Fibroblast of pulmonary artery (primary cell): ENCODE data around the gene PIK3R3.

Experiments used
- DNase-seq: peaks from one replicate; pipeline ENCODE4 v3.0.0-alpha.2; 2010; ENCODE audit warnings: low read depth
- H3K4me3 ChIP-seq: replicated peaks from 2 replicates; pipeline ENCODE4 v1.5.1; 2011; ENCODE audit warnings: low read depth, mild to moderate bottlenecking, control low read depth, low read length, moderate library complexity
- CTCF ChIP-seq: IDR thresholded peaks from 2 replicates; pipeline ENCODE4 v1.5.1; 2011; ENCODE audit warnings: mild to moderate bottlenecking, control low read depth, low read length, inconsistent platforms; ENCODE audit errors: missing control alignments

The PIK3R3 gene

GRCh38 chr1:46044116-46044515, 88.3 kb downstream of the PIK3R3 start:
- no peak overlapping the region for H3K4me3 ChIP-seq
- DNase-seq = no peak
- no peak for TF ChIP-seq CTCF

- H3K4me3 ChIP-seq = no peak overlapping the region
- no peak for DNase-seq
- TF ChIP-seq CTCF = no peak
These were observed 88.9 kb downstream of the PIK3R3 start for GRCh38 chr1:46043458-46044017.

- no peak for TF ChIP-seq CTCF
- no peak overlapping the region for H3K4me3 ChIP-seq
These were observed 90.5 kb downstream of the PIK3R3 start for GRCh38 chr1:46041974-46042373.

GRCh38 chr1:46041551-46041950, 90.9 kb downstream of the PIK3R3 start:
- no peak for TF ChIP-seq CTCF
- H3K4me3 ChIP-seq = no peak overlapping the region
- DNase-seq = no peak

More at GRCh38 chr1:46041974-46042373, 90.5 kb downstream of the PIK3R3 start:
- DNase-seq = no peak

GRCh38 chr1:46039571-46040052, 92.8 kb downstream of the PIK3R3 start:
- peak; percentile 64 for DNase-seq
- H3K4me3 ChIP-seq = no peak overlapping the region
- TF ChIP-seq CTCF = no peak

GRCh38 chr1:46036894-46037839, 95.3 kb downstream of the PIK3R3 start:
- peak; percentile 99 for TF ChIP-seq CTCF
- peak; percentile 87 for DNase-seq
- H3K4me3 ChIP-seq = no peak overlapping the region
